ENCODE data around the gene CST3. TPM values are rescaled to one million over a fixed set of nuclear protein-coding genes. Genes with fewer than 3 reads are reported as not detected.
A peak's percentile ranks its signal among the peaks of the same experiment; 100 is the strongest.
"Not testable (repeated sequence)": the region's sequence is repeated elsewhere in the genome, so short reads cannot be mapped to it uniquely, and the experiment has no call there.

Gene CST3, protein sequence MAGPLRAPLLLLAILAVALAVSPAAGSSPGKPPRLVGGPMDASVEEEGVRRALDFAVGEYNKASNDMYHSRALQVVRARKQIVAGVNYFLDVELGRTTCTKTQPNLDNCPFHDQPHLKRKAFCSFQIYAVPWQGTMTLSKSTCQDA
- polyA plus RNA-seq (2013, experiment 1 of 2): 24.4 TPM
- 24.4 TPM for polyA plus RNA-seq (2013, experiment 2 of 2)

DNA sequence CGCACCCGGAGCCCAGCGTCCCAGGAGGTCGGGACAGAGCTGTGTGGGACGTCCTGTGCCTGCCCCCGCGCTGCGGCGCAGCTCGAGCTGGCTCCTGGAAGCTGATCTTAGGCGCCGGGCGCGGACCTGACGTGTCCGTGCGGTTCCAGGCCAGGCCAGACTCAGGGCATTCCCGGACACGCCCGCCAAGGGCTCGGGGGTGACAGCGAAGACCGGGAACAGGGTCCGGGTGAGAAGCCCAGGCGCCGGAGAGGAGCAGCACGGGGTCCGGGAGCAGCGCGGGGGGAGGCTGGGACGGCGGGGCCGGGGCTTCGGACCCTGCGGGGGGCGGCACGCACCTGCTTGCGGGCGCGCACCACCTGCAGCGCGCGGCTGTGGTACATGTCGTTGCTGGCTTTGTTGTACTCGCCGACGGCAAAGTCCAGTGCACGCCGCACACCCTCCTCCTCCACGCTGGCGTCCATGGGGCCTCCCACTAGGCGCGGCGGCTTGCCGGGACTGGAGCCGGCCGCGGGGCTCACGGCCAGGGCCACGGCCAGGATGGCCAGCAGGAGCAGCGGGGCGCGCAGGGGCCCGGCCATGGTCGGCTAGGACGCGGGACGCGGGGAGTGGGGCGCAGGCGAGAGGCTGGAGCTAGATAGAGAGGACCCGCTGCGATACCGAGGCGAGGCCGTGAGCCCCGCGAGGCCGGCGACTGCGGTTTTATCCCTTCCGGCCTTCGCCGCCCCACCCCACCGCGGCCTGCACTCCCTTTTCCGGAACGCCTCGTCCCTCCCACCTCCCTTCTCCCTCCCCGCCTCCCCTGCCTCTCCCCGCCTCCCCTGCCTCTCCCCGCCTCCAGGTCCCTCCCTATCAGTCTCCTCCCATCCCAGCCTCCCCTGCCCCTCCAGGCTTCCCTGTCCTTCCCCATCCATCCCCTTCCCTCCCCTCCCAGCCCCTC, at the start of gene CST3:
TSS of gene CST3 (minus strand) at position 674 of the 940 bp plus-strand sequence. CDS start at position 581, 93 bp downstream.
- Histone ChIP-seq H3K27ac (ENCODE audit: low read depth, low read length) (no peak within 1 kb of the TSS), H3K4me2 (ENCODE audit: low read length) (peak within 1 kb of the TSS; percentile 78), H3K36me3 (ENCODE audit: control insufficient read depth, insufficient read depth, low read length) (no peaks in the 10 kb centered on the region), H4K8ac (ENCODE audit: low read depth, low read length) (no peak within 1 kb of the TSS), H3K79me1 (ENCODE audit: low read length) (no peaks in the 10 kb centered on the region), H3K56ac (ENCODE audit: low read length) (peak within 1 kb of the TSS; percentile 88), H3K27me3 (ENCODE audit: insufficient read depth, low read length, poor library complexity) (no peaks in the 10 kb centered on the region), H2BK15ac (replicated peaks; ENCODE audit: low read depth) (no peak within 1 kb of the TSS), H3K23ac (ENCODE audit: low read length) (no peak within 1 kb of the TSS), H2AK5ac (ENCODE audit: low read length) (no peak within 1 kb of the TSS), H3K79me2 (ENCODE audit: control insufficient read depth, insufficient read depth, low read length) (no peaks in the 10 kb centered on the region), H2BK120ac (ENCODE audit: low read depth, low read length) (no peak within 1 kb of the TSS), H3K4ac (ENCODE audit: low read depth, low read length) (no peak within 1 kb of the TSS), H2BK5ac (ENCODE audit: low read length) (no peak within 1 kb of the TSS), H3K4me3 (ENCODE audit: low read length) (peak within 1 kb of the TSS; percentile 80), H4K5ac (ENCODE audit: low read length) (no peak within 1 kb of the TSS), H3K4me1 (ENCODE audit: control insufficient read depth, low read depth, low read length) (no peaks in the 10 kb centered on the region), H3K9ac (ENCODE audit: low read length) (peak within 1 kb of the TSS; percentile 84), H3K18ac (ENCODE audit: low read length) (peak within 1 kb of the TSS; percentile 15)
- DNase-seq: peak; percentile 90
- WGBS (ENCODE audit: extremely low coverage, insufficient coverage, low lambda C conversion rate): no CpG with 5 or more reads among the region's 92 CpGs

DNA sequence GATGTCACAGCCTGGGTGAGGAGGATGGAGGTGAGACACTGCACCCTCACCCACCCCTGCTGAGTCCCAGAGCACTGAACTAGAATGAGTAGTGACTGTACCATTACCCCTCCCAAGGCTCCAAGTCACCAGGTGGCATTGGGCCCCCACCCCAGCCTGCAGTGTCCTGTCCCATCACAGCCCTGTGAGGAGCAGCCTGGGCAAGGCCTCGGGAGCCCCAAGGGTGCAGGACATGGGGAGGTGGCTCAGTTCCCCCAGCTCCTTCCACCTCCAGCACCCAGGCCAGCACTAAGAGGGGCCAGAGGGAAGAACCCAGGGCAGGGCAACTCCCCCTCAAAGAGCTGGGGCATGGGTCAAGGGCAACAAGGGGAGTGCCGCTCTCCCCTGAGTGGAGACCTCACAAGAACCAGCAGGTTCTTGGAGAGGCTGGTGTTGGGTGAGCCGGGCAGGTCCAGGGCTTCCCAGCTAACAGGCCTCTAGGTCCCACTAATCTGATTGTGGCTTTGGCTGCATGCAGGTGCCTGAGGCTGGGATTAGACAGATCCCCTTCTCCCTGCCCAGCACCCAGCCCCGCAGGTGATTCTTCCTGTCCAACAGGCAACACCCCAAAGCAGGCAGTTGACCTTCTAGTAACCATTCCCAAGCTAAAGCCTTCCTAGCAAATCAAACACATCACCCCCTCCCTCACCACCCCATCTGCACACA, 48.4 kb upstream of the CST3 start:
- Histone ChIP-seq H3K79me2 (ENCODE audit: control insufficient read depth, insufficient read depth, low read length) (no peaks in the 10 kb centered on the region), H3K56ac (ENCODE audit: low read length) (no peak overlapping the region), H2BK120ac (ENCODE audit: low read depth, low read length) (no peak overlapping the region), H3K36me3 (ENCODE audit: control insufficient read depth, insufficient read depth, low read length) (no peaks in the 10 kb centered on the region), H3K27me3 (ENCODE audit: insufficient read depth, low read length, poor library complexity) (no peaks in the 10 kb centered on the region), H3K27ac (ENCODE audit: low read depth, low read length) (no peak overlapping the region), H3K23ac (ENCODE audit: low read length) (no peak overlapping the region), H2AK5ac (ENCODE audit: low read length) (no peak overlapping the region), H2BK5ac (ENCODE audit: low read length) (no peak overlapping the region), H3K4me1 (ENCODE audit: control insufficient read depth, low read depth, low read length) (no peaks in the 10 kb centered on the region), H3K4ac (ENCODE audit: low read depth, low read length) (no peak overlapping the region), H3K9ac (ENCODE audit: low read length) (no peak overlapping the region), H3K79me1 (ENCODE audit: low read length) (no peaks in the 10 kb centered on the region), H3K18ac (ENCODE audit: low read length) (no peak overlapping the region), H4K5ac (ENCODE audit: low read length) (no peak overlapping the region), H3K4me2 (ENCODE audit: low read length) (no peak overlapping the region), H3K4me3 (ENCODE audit: low read length) (no peak overlapping the region), H4K8ac (ENCODE audit: low read depth, low read length) (no peak overlapping the region), H2BK15ac (replicated peaks; ENCODE audit: low read depth) (no peak overlapping the region)
- no CpG with 5 or more reads among the region's 4 CpGs for WGBS (ENCODE audit: extremely low coverage, insufficient coverage, low lambda C conversion rate)
- DNase-seq: no peak

DNA sequence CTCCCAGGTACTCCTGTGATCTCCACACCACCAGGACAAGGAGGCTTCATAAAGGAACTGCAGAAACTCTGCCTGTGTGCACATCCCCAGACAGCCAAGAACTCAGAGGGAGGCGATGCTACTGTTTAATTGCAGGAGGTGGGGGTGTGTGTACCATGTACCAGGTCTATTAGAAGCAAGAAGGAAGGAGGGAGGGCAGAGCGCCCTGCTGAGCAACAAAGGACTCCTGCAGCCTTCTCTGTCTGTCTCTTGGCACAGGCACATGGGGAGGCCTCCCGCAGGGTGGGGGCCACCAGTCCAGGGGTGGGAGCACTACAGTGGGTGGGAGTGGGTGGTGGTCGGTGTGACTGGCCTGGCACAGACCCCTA, 47.8 kb upstream of the CST3 start:
- H3K9ac ChIP-seq (ENCODE audit: low read length): not testable (repeated sequence)

DNA sequence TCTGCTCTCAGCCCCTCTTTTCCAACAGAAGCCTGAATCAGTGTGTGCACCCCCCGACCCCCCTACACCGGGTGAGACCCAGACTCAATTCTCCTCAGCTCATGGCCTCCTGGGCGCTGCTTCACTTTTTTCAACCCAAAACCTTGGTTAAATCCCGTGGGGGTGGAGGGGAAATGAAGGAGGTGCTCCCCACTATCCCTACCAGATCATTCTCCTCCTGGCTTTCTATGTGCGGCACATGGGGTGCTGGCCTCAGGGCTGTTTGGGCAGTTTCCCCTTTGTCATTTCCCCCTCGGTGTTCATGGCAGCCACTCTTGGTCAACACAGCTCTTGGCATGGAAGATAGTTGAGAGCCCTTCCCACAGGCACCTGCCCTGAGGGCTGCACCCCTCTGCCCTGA, 46.5 kb upstream of the CST3 start:
- H3K18ac ChIP-seq (ENCODE audit: low read length): no peak overlapping the region
- no peaks in the 10 kb centered on the region for H3K4me1 ChIP-seq (ENCODE audit: control insufficient read depth, low read depth, low read length)
- no peak overlapping the region for H3K4me2 ChIP-seq (ENCODE audit: low read length)
- no peak overlapping the region for H4K8ac ChIP-seq (ENCODE audit: low read depth, low read length)
- no peak overlapping the region for H3K23ac ChIP-seq (ENCODE audit: low read length)
- H3K27ac ChIP-seq (ENCODE audit: low read depth, low read length): no peak overlapping the region
- no peak for DNase-seq
- H3K36me3 ChIP-seq (ENCODE audit: control insufficient read depth, insufficient read depth, low read length): no peaks in the 10 kb centered on the region
- no peak overlapping the region for H3K56ac ChIP-seq (ENCODE audit: low read length)
- no CpG with 5 or more reads among the region's 6 CpGs for WGBS (ENCODE audit: extremely low coverage, insufficient coverage, low lambda C conversion rate)
- H3K9ac ChIP-seq (ENCODE audit: low read length): no peak overlapping the region
- no peaks in the 10 kb centered on the region for H3K27me3 ChIP-seq (ENCODE audit: insufficient read depth, low read length, poor library complexity)
- no peak overlapping the region for H2BK15ac ChIP-seq (replicated peaks; ENCODE audit: low read depth)
- no peaks in the 10 kb centered on the region for H3K79me1 ChIP-seq (ENCODE audit: low read length)
- no peak overlapping the region for H2AK5ac ChIP-seq (ENCODE audit: low read length)
- H2BK5ac ChIP-seq (ENCODE audit: low read length): no peak overlapping the region
- H3K4me3 ChIP-seq (ENCODE audit: low read length): no peak overlapping the region
- no peak overlapping the region for H4K5ac ChIP-seq (ENCODE audit: low read length)
- no peaks in the 10 kb centered on the region for H3K79me2 ChIP-seq (ENCODE audit: control insufficient read depth, insufficient read depth, low read length)
- H3K4ac ChIP-seq (ENCODE audit: low read depth, low read length): no peak overlapping the region
- no peak overlapping the region for H2BK120ac ChIP-seq (ENCODE audit: low read depth, low read length)

More for the DNA sequence above, 47.8 kb upstream of the CST3 start:
- not testable (repeated sequence) for H3K18ac ChIP-seq (ENCODE audit: low read length); H3K4me1 ChIP-seq (ENCODE audit: control insufficient read depth, low read depth, low read length); H3K79me1 ChIP-seq (ENCODE audit: low read length); DNase-seq; H3K27me3 ChIP-seq (ENCODE audit: insufficient read depth, low read length, poor library complexity); H2BK15ac ChIP-seq (replicated peaks; ENCODE audit: low read depth); H3K4ac ChIP-seq (ENCODE audit: low read depth, low read length); H3K79me2 ChIP-seq (ENCODE audit: control insufficient read depth, insufficient read depth, low read length); H3K27ac ChIP-seq (ENCODE audit: low read depth, low read length); H3K4me2 ChIP-seq (ENCODE audit: low read length); H2BK5ac ChIP-seq (ENCODE audit: low read length); H3K23ac ChIP-seq (ENCODE audit: low read length); H4K8ac ChIP-seq (ENCODE audit: low read depth, low read length); H3K4me3 ChIP-seq (ENCODE audit: low read length); H4K5ac ChIP-seq (ENCODE audit: low read length); H2AK5ac ChIP-seq (ENCODE audit: low read length); H2BK120ac ChIP-seq (ENCODE audit: low read depth, low read length); H3K56ac ChIP-seq (ENCODE audit: low read length); H3K36me3 ChIP-seq (ENCODE audit: control insufficient read depth, insufficient read depth, low read length)
- WGBS (ENCODE audit: extremely low coverage, insufficient coverage, low lambda C conversion rate): no CpG with 5 or more reads among the region's 4 CpGs

DNA sequence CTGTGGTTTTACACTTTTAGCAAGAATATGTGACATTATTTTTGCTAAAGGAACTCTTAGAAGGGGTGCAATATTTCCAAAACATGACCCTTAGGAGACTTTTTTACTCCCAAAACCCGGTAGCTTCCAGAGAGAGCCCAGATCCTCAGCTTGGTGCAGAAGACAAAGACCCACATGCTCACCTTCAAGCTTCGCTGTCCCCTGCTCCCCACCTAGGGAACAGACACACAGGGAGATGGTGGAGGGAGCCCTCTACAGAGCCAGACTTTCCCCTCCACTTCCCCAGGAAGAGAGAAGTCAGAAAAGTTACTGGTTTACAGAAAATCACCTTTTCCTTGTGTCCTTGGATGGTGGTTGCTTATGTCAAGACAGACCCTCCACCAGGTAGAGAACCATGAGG, 46.1 kb upstream of the CST3 start:
- no peak overlapping the region for H4K5ac ChIP-seq (ENCODE audit: low read length)
- H3K4me1 ChIP-seq (ENCODE audit: control insufficient read depth, low read depth, low read length): no peaks in the 10 kb centered on the region
- H3K4me3 ChIP-seq (ENCODE audit: low read length): no peak overlapping the region
- WGBS (ENCODE audit: extremely low coverage, insufficient coverage, low lambda C conversion rate): no CpG with 5 or more reads among the region's 2 CpGs
- H2AK5ac ChIP-seq (ENCODE audit: low read length): no peak overlapping the region
- no peak overlapping the region for H3K4me2 ChIP-seq (ENCODE audit: low read length)
- H3K9ac ChIP-seq (ENCODE audit: low read length): no peak overlapping the region
- DNase-seq: no peak
- H3K27ac ChIP-seq (ENCODE audit: low read depth, low read length): no peak overlapping the region
- H2BK15ac ChIP-seq (replicated peaks; ENCODE audit: low read depth): no peak overlapping the region
- H2BK120ac ChIP-seq (ENCODE audit: low read depth, low read length): no peak overlapping the region
- no peaks in the 10 kb centered on the region for H3K79me2 ChIP-seq (ENCODE audit: control insufficient read depth, insufficient read depth, low read length)
- no peaks in the 10 kb centered on the region for H3K27me3 ChIP-seq (ENCODE audit: insufficient read depth, low read length, poor library complexity)
- no peak overlapping the region for H3K56ac ChIP-seq (ENCODE audit: low read length)
- H2BK5ac ChIP-seq (ENCODE audit: low read length): no peak overlapping the region
- H4K8ac ChIP-seq (ENCODE audit: low read depth, low read length): no peak overlapping the region
- no peak overlapping the region for H3K4ac ChIP-seq (ENCODE audit: low read depth, low read length)
- H3K36me3 ChIP-seq (ENCODE audit: control insufficient read depth, insufficient read depth, low read length): no peaks in the 10 kb centered on the region
- no peak overlapping the region for H3K23ac ChIP-seq (ENCODE audit: low read length)
- H3K18ac ChIP-seq (ENCODE audit: low read length): no peak overlapping the region
- H3K79me1 ChIP-seq (ENCODE audit: low read length): no peaks in the 10 kb centered on the region

Measured in mesendoderm (in vitro differentiated cells).